Gastrocnemius medialis (tissue), 4 donors: ENCODE measurements around the gene HFE. TPM values are rescaled to one million over a fixed set of nuclear protein-coding genes. Genes with fewer than 3 reads are reported as not detected.

Experiments used
- ATAC-seq, 2 donors: fragments of 150-250 bp; one replicate each; pipeline ENCODE4 v1.9.1; 2016
- DNase-seq, 2 donors: peaks; one replicate each; pipeline ENCODE4 v3.0.0-alpha.2; 2019
- H3K27ac ChIP-seq, 4 donors: fragments of 200-600 bp; sonication (generic); 1 replicate in 1 of 4; 2 replicates in 3 of 4; pipeline ENCODE4 v1.5.1; 2016 to 2018; ENCODE audit warnings: mild to moderate bottlenecking in 2 of 4, moderate library complexity in 1 of 4
- H3K27me3 ChIP-seq, 3 donors: fragments of 200-600 bp; sonication (generic) in 2 of 3; 1 replicate in 1 of 3; 2 replicates in 2 of 3; pipeline versions ENCODE4 v1.5.1 to v1.6.0; 2016 to 2019; ENCODE audit warnings: mild to moderate bottlenecking in 1 of 3, moderate library complexity in 1 of 3
- H3K36me3 ChIP-seq, 2 donors: fragments of 200-600 bp; sonication (generic) in 1 of 2; one replicate each; pipeline ENCODE4 v1.5.1; 2017 to 2018
- H3K4me1 ChIP-seq, 2 donors: fragments of 200-600 bp; sonication (generic) in 1 of 2; one replicate each; pipeline ENCODE4 v1.5.1; 2016 to 2017; ENCODE audit warnings: mild to moderate bottlenecking in 2 of 2
- H3K4me3 ChIP-seq, 4 donors: fragments of 200-600 bp; sonication (generic) in 3 of 4; 1 replicate in 1 of 4; 2 replicates in 3 of 4; pipeline ENCODE4 v1.5.1; 2016 to 2019; ENCODE audit warnings: mild to moderate bottlenecking in 2 of 4
- H3K9me3 ChIP-seq, 3 donors: fragments of 200-600 bp; sonication (generic) in 2 of 3; 1 replicate in 1 of 3; 2 replicates in 2 of 3; pipeline ENCODE4 v1.5.1; 2016 to 2019
- CTCF ChIP-seq, 5 experiments: fragments of 450-650 bp in 3 of 5; fragments of 200-600 bp in 2 of 5; sonication (generic) in 2 of 5; IDR thresholded peaks in 4 of 5; conservative IDR thresholded peaks in 1 of 5; 1 replicate in 4 of 5; 2 replicates in 1 of 5; pipeline ENCODE4 v1.5.1; 2016 to 2019; ENCODE audit warnings: antibody characterized with exemption in 5 of 5, mild to moderate bottlenecking in 3 of 5, moderate library complexity in 3 of 5
- POLR2A ChIP-seq, 2 donors: fragments of 450-650 bp; IDR thresholded peaks; one replicate each; pipeline ENCODE4 v1.6.1; 2017; ENCODE audit warnings: antibody characterized with exemption in 2 of 2, mild to moderate bottlenecking in 2 of 2, moderate library complexity in 2 of 2
- in situ Hi-C, 4 donors: fragments of 200-750 bp; cut with MboI; loops; one replicate each; pipeline versions ENCODE4 v1.15.0 to v1.8.0; 2017; ENCODE audit warnings: low sequenced_read_pairs in 4 of 4
- intact Hi-C: fragments of 100-400 bp; cut with DNase I; formaldehyde crosslinking; loops from one replicate; pipeline ENCODE4 v1.15.1; 2023; ENCODE audit warnings: low total_unique reads
- total RNA-seq, 4 donors: library from RNA; depleted of rRNA; stranded (reverse); fragments of >200 nt; gene quantifications; one replicate each; pipeline versions ENCODE4 v1.1.0 to v1.2.3, GENCODE V29; 2016

Gene HFE
- total RNA-seq, 4 donors from 2014 or later = 0.10 to 2.0 (median 1.6) TPM

GRCh38 chr6:26086211-26086610, 1.0 kb upstream of the HFE start:
- H3K36me3 ChIP-seq = no peaks in the 10 kb centered on the region
- H3K27ac ChIP-seq = no peak overlapping the region
- DNase-seq = no peak
- intact Hi-C loops (no loop called here), in situ Hi-C loops (no loop called here)
- no peak overlapping the region for H3K4me3 ChIP-seq
- H3K9me3 ChIP-seq = no peaks in the 10 kb centered on the region
- H3K4me1 ChIP-seq = peaks cover 12 to 20% of the 10 kb centered on the region in 2 donors
- no peak for TF ChIP-seq POLR2A (IDR thresholded peaks at IDR 0.05)
- TF ChIP-seq CTCF (IDR thresholded peaks at IDR 0.05 in 4 of 5, conservative IDR thresholded peaks at IDR 0.05 in 1 of 5) = no peak
- ATAC-seq = no peak
- H3K27me3 ChIP-seq = no peaks in the 10 kb centered on the region

- TF ChIP-seq POLR2A (IDR thresholded peaks at IDR 0.05) = no peak
- no peak for TF ChIP-seq CTCF (IDR thresholded peaks at IDR 0.05 in 4 of 5, conservative IDR thresholded peaks at IDR 0.05 in 1 of 5)
- H3K9me3 ChIP-seq = no peaks in the 10 kb centered on the region
- H3K27ac ChIP-seq = peak overlapping the region; percentile 78 to 85 (median 80)
- DNase-seq (peak in 1 of 2 donors; percentile 13), ATAC-seq (peak; percentile 42 to 71)
- H3K4me3 ChIP-seq = peak overlapping the region; percentile 67 to 90 (median 70)
- intact Hi-C loops (no loop called here), in situ Hi-C loops (no loop called here)
- peaks cover 12 to 20% of the 10 kb centered on the region in 2 donors for H3K4me1 ChIP-seq
- H3K27me3 ChIP-seq = no peaks in the 10 kb centered on the region
- H3K36me3 ChIP-seq = no peaks in the 10 kb centered on the region
Observed at GRCh38 chr6:26088344-26088743, 1.1 kb downstream of the HFE start.

GRCh38 chr6:26089272-26089671, 2.0 kb downstream of the HFE start:
- peak in 1 of 2 donors; percentile 51 for DNase-seq
- no peaks in the 10 kb centered on the region for H3K27me3 ChIP-seq
- peak; percentile 72 to 85 for ATAC-seq
- in situ Hi-C loops = no loop called here
- H3K9me3 ChIP-seq = no peaks in the 10 kb centered on the region
- H3K27ac ChIP-seq = peak overlapping the region; percentile 78 to 85 (median 80)
- intact Hi-C loops = no loop called here
- peaks cover 12 to 20% of the 10 kb centered on the region in 2 donors for H3K4me1 ChIP-seq
- TF ChIP-seq POLR2A (IDR thresholded peaks at IDR 0.05) = no peak
- TF ChIP-seq CTCF (IDR thresholded peaks at IDR 0.05 in 4 of 5, conservative IDR thresholded peaks at IDR 0.05 in 1 of 5) = no peak
- H3K4me3 ChIP-seq = no peak overlapping the region
- H3K36me3 ChIP-seq = no peaks in the 10 kb centered on the region

- in situ Hi-C loops = loop anchor here in 1 of 4 donors (5.0 kb wide), 1 partner anchor 35 kb away; a partner anchor contains a TSS
- no peaks in the 10 kb centered on the region for H3K27me3 ChIP-seq
- H3K4me3 ChIP-seq = no peak overlapping the region
- no peak for TF ChIP-seq CTCF (IDR thresholded peaks at IDR 0.05 in 4 of 5, conservative IDR thresholded peaks at IDR 0.05 in 1 of 5)
- TF ChIP-seq POLR2A (IDR thresholded peaks at IDR 0.05) = no peak
- ATAC-seq (no peak), DNase-seq (no peak)
- H3K9me3 ChIP-seq = no peaks in the 10 kb centered on the region
- intact Hi-C loops = no loop called here
- H3K27ac ChIP-seq = no peak overlapping the region
- peaks cover 12 to 20% of the 10 kb centered on the region in 2 donors for H3K4me1 ChIP-seq
- no peaks in the 10 kb centered on the region for H3K36me3 ChIP-seq
Observed at GRCh38 chr6:26092443-26092842, 5.2 kb downstream of the HFE start.

GRCh38 chr6:26094036-26094435, 6.8 kb downstream of the HFE start:
- TF ChIP-seq POLR2A (IDR thresholded peaks at IDR 0.05) (no peak), CTCF (IDR thresholded peaks at IDR 0.05 in 4 of 5, conservative IDR thresholded peaks at IDR 0.05 in 1 of 5) (no peak)
- Histone ChIP-seq H3K4me3 (no peak overlapping the region), H3K9me3 (no peaks in the 10 kb centered on the region), H3K36me3 (no peaks in the 10 kb centered on the region), H3K4me1 (peaks cover 0 to 6% of the 10 kb centered on the region in 2 donors), H3K27me3 (no peaks in the 10 kb centered on the region), H3K27ac (no peak overlapping the region)
- in situ Hi-C loops = loop anchor here in 1 of 4 donors (5.0 kb wide), 1 partner anchor 37 kb away; a partner anchor contains a TSS
- DNase-seq (no peak), ATAC-seq (no peak)
- intact Hi-C loops = no loop called here
